Measurements from ENCODE around the gene ANKEF1. TPM values are rescaled to one million over a fixed set of nuclear protein-coding genes. Genes with fewer than 3 reads are reported as not detected.

The ANKEF1 gene
- total RNA-seq, 1 experiment from 2014 or later = 11.6 TPM

GRCh38 chr20:10077886-10078285 lies 43.1 kb downstream of the ANKEF1 start:
- no TSS peak for BruUV-seq (replicated peaks)
- ChIA-PET CTCF (no interaction called here), POLR2A (ENCODE audit: unreplicated experiment) (no interaction called here)
- DNase-seq (no peak), ATAC-seq (no peak)
- Histone ChIP-seq H3K79me2 (ENCODE audit: low read length) (no peaks in the 10 kb centered on the region), H4K20me1 (ENCODE audit: low read length) (no peaks in the 10 kb centered on the region), H3K9me2 (replicated peaks; ENCODE audit: low read length) (no peaks in the 10 kb centered on the region), H3K9me3 (ENCODE audit: low read length) (no peaks in the 10 kb centered on the region), H3K4me2 (ENCODE audit: low read length) (no peak overlapping the region), H2AFZ (ENCODE audit: low read length) (no peak overlapping the region), H3K9ac (ENCODE audit: low read length) (no peak overlapping the region), H3K36me3 (ENCODE audit: low read depth, low read length) (no peaks in the 10 kb centered on the region), H3F3A (ENCODE audit: low read length, unreplicated experiment) (peaks cover 5% of the 10 kb centered on the region), H3K27ac (ENCODE audit: low read length) (no peak overlapping the region), H3K27me3 (ENCODE audit: low read length) (no peaks in the 10 kb centered on the region), H3K4me3 (ENCODE audit: low read length) (no peak overlapping the region), H3K4me1 (ENCODE audit: insufficient read depth, low read length) (peaks cover 44% of the 10 kb centered on the region)
- no peak for TF ChIP-seq EZH2phosphoT487 (IDR thresholded peaks at IDR 0.05; ENCODE audit: borderline replicate concordance, low read length)
- no peak for TF ChIP-seq EZH2 (IDR thresholded peaks at IDR 0.05; ENCODE audit: low read length, unreplicated experiment)
- TF ChIP-seq, protein P1, sequence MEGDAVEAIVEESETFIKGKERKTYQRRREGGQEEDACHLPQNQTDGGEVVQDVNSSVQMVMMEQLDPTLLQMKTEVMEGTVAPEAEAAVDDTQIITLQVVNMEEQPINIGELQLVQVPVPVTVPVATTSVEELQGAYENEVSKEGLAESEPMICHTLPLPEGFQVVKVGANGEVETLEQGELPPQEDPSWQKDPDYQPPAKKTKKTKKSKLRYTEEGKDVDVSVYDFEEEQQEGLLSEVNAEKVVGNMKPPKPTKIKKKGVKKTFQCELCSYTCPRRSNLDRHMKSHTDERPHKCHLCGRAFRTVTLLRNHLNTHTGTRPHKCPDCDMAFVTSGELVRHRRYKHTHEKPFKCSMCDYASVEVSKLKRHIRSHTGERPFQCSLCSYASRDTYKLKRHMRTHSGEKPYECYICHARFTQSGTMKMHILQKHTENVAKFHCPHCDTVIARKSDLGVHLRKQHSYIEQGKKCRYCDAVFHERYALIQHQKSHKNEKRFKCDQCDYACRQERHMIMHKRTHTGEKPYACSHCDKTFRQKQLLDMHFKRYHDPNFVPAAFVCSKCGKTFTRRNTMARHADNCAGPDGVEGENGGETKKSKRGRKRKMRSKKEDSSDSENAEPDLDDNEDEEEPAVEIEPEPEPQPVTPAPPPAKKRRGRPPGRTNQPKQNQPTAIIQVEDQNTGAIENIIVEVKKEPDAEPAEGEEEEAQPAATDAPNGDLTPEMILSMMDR (conservative IDR thresholded peaks at IDR 0.05; ENCODE audit: low read depth, low read length) = no peak
- intact Hi-C loops (cut with micrococcal nuclease) = loop anchor here (2.0 to 10.0 kb wide), 2 partner anchors 13 to 447 kb away; no protein-coding TSS in a partner anchor

DNA sequence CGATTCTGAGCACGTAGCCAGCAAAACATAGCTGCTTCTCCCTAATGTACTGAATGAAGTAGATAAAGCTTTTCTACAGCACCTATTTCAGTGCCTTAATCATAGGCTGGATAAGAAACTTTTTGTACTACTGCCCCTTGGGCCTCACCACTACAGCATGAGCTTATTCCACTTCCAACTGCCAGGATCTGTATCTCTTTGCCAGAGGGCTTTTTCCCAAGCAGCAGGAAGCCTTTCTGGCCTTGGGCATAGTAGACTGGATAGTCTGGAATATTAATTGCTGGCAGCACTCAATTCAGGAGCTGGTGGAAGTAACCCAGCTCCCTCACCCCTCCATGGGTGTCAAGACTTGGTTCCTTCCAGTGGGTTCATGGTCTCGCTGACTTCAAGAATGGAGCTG lies 43.6 kb downstream of the ANKEF1 start:
- intact Hi-C loops (cut with micrococcal nuclease) = loop anchor here (10.0 kb wide), 1 partner anchor 446 kb away; no protein-coding TSS in a partner anchor
- Histone ChIP-seq H3K9me2 (replicated peaks; ENCODE audit: low read length) (no peaks in the 10 kb centered on the region), H3K9me3 (ENCODE audit: low read length) (no peaks in the 10 kb centered on the region), H3K27me3 (ENCODE audit: low read length) (no peaks in the 10 kb centered on the region), H3K4me3 (ENCODE audit: low read length) (no peak overlapping the region), H3F3A (ENCODE audit: low read length, unreplicated experiment) (peaks cover 5% of the 10 kb centered on the region), H2AFZ (ENCODE audit: low read length) (no peak overlapping the region), H3K4me2 (ENCODE audit: low read length) (no peak overlapping the region), H4K20me1 (ENCODE audit: low read length) (no peaks in the 10 kb centered on the region), H3K79me2 (ENCODE audit: low read length) (no peaks in the 10 kb centered on the region), H3K36me3 (ENCODE audit: low read depth, low read length) (no peaks in the 10 kb centered on the region), H3K9ac (ENCODE audit: low read length) (no peak overlapping the region), H3K4me1 (ENCODE audit: insufficient read depth, low read length) (peaks cover 44% of the 10 kb centered on the region), H3K27ac (ENCODE audit: low read length) (no peak overlapping the region)
- TF ChIP-seq, protein P1 (conservative IDR thresholded peaks at IDR 0.05; ENCODE audit: low read depth, low read length) = no peak
- TF ChIP-seq EZH2phosphoT487 (IDR thresholded peaks at IDR 0.05; ENCODE audit: borderline replicate concordance, low read length) = no peak
- no peak for TF ChIP-seq EZH2 (IDR thresholded peaks at IDR 0.05; ENCODE audit: low read length, unreplicated experiment)
- CTCF ChIA-PET = no interaction called here
- no peak for ATAC-seq
- DNase-seq = no peak
- BruUV-seq (replicated peaks) = no TSS peak
- POLR2A ChIA-PET (ENCODE audit: unreplicated experiment) = no interaction called here

DNA sequence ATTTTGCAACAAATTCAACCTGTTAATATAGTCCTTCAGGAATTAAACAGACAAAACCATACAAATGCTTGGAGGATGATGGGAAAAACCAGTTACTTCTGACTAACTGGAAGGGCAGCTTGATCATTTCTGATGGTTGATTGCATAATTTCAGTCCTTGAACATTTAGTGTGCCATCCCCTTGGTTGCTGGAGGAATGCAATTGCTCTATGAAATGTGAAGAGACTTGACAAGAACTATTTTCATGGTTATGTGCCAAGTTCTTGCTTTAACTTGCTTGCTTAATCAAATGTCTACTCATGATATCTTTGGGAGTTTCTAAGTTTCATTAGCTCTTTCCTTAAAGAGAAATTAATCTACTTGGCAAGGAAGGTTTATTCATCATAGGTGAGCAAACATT lies 45.2 kb downstream of the ANKEF1 start:
- intact Hi-C loops (cut with micrococcal nuclease) = loop anchor here (10.0 kb wide), 1 partner anchor 445 kb away; no protein-coding TSS in a partner anchor
- Histone ChIP-seq H3K9me2 (replicated peaks; ENCODE audit: low read length) (no peaks in the 10 kb centered on the region), H3K79me2 (ENCODE audit: low read length) (no peaks in the 10 kb centered on the region), H3K4me1 (ENCODE audit: insufficient read depth, low read length) (peaks cover 32% of the 10 kb centered on the region), H3K4me2 (ENCODE audit: low read length) (no peak overlapping the region), H3K27ac (ENCODE audit: low read length) (no peak overlapping the region), H2AFZ (ENCODE audit: low read length) (no peak overlapping the region), H3F3A (ENCODE audit: low read length, unreplicated experiment) (peaks cover 5% of the 10 kb centered on the region), H4K20me1 (ENCODE audit: low read length) (no peaks in the 10 kb centered on the region), H3K9ac (ENCODE audit: low read length) (no peak overlapping the region), H3K36me3 (ENCODE audit: low read depth, low read length) (no peaks in the 10 kb centered on the region), H3K4me3 (ENCODE audit: low read length) (no peak overlapping the region), H3K27me3 (ENCODE audit: low read length) (no peaks in the 10 kb centered on the region), H3K9me3 (ENCODE audit: low read length) (no peaks in the 10 kb centered on the region)
- TF ChIP-seq, protein P1 (conservative IDR thresholded peaks at IDR 0.05; ENCODE audit: low read depth, low read length) = no peak
- TF ChIP-seq EZH2phosphoT487 (IDR thresholded peaks at IDR 0.05; ENCODE audit: borderline replicate concordance, low read length) (no peak), EZH2 (IDR thresholded peaks at IDR 0.05; ENCODE audit: low read length, unreplicated experiment) (no peak)
- ChIA-PET POLR2A (ENCODE audit: unreplicated experiment) (no interaction called here), CTCF (no interaction called here)
- ATAC-seq = no peak
- peak; percentile 58 for DNase-seq
- BruUV-seq (replicated peaks) = no TSS peak

All from PC-3 (cell line).